Measurements from ENCODE around the gene OTOS. TPM values are rescaled to one million over a fixed set of nuclear protein-coding genes. Genes with fewer than 3 reads are reported as not detected.
A peak's percentile ranks its signal among the peaks of the same experiment; 100 is the strongest.

OTOS gene
- total and polyA plus RNA-seq, 2 of the 13 experiments (the other 11 are each of a cell fraction or from before 2014, with no cell fraction given) = not detected

GRCh38 chr2:240098349-240098748 lies 42.1 kb downstream of the OTOS start:
- ChIA-PET POLR2A (no interaction called here), CTCF (ENCODE audit: low intra/inter-chr PET ratio, low total read pairs) (no interaction called here)
- Histone ChIP-seq H3K9ac (ENCODE audit: insufficient read depth, low read depth, low read length) (no peak overlapping the region), H3K4me1 (ENCODE audit: insufficient read depth, low read length) (no peaks in the 10 kb centered on the region), H2AFZ (ENCODE audit: low read length) (no peak overlapping the region), H3K79me2 (ENCODE audit: insufficient read depth, low read length) (no peaks in the 10 kb centered on the region), H3K4me2 (ENCODE audit: low read depth, low read length) (no peak overlapping the region), H3K36me3 (replicated peaks in 1 of 2; ENCODE audit: control insufficient read depth in 1 of 2, insufficient read depth in 2 of 2, low read length in 2 of 2) (no peaks in the 10 kb centered on the region), H4K20me1 (ENCODE audit: insufficient read depth, low read length) (no peaks in the 10 kb centered on the region), H3K4me3 (replicated peaks in 1 of 3; ENCODE audit: insufficient read depth in 1 of 3, low read depth in 2 of 3, low read length in 3 of 3) (no peak overlapping the region), H3K27ac (ENCODE audit: extremely low read length, insufficient read depth, low read length) (no peak overlapping the region), H3K27me3 (ENCODE audit: control insufficient read depth in 1 of 2, insufficient read depth in 2 of 2, low read length in 2 of 2) (peaks cover 8 to 43% of the 10 kb centered on the region in 2 experiments; a peak in 4 of 5 replicates), H3K9me3 (ENCODE audit: low read length) (no peaks in the 10 kb centered on the region)
- 0% methylated on average over 2 of the region's 2 CpGs for WGBS (ENCODE audit: low lambda C conversion rate)
- no TSS peak for BruUV-seq (replicated peaks)
- FAIRE-seq = no peak
- DNase-seq (ENCODE audit: low spot score) = no peak
- intact Hi-C loops (cut with micrococcal nuclease; ENCODE audit: unreplicated experiment) = no loop called here
- ATAC-seq = no peak
- in situ Hi-C loops (cut with HindIII; ENCODE audit: extremely low pct_ligation_motif_present, low pct_unique_long_range_greater_than_20kb) = no loop called here
- TF ChIP-seq ZFYVE20 (CRISPR knock-in tag; IDR thresholded peaks at IDR 0.05; ENCODE audit: borderline replicate concordance, low read depth) (no peak), YY1 (IDR thresholded peaks at IDR 0.05; ENCODE audit: insufficient read depth, insufficient replicate concordance, low read depth, low read length) (no peak), ZNF296 (CRISPR knock-in tag; conservative IDR thresholded peaks at IDR 0.05) (no peak), CBX1 (IDR thresholded peaks at IDR 0.05; ENCODE audit: low read depth) (no peak), SOX13 (IDR thresholded peaks at IDR 0.05) (no peak; the same call in 1 of the 2 replicates), SOX13 (CRISPR knock-in tag; conservative IDR thresholded peaks at IDR 0.05 in 1 of 2, IDR thresholded peaks at IDR 0.05 in 1 of 2) (peak in 1 of 2 experiments; percentile 87; a peak in 2 of 4 replicates), SP2 (CRISPR knock-in tag; IDR thresholded peaks at IDR 0.05) (no peak), ZSCAN5A (CRISPR knock-in tag; IDR thresholded peaks at IDR 0.05; ENCODE audit: borderline replicate concordance) (no peak), SOX5 (CRISPR knock-in tag; IDR thresholded peaks at IDR 0.05; ENCODE audit: borderline replicate concordance) (peak; percentile 81; the same call in 1 of the 2 replicates), MXD1 (CRISPR knock-in tag; IDR thresholded peaks at IDR 0.05) (no peak), KLF16 (CRISPR knock-in tag; IDR thresholded peaks at IDR 0.05) (no peak), GTF2F1 (IDR thresholded peaks at IDR 0.05; ENCODE audit: low read length) (no peak), ZNF567 (CRISPR knock-in tag; IDR thresholded peaks at IDR 0.05; ENCODE audit: borderline replicate concordance) (no peak), ZNF562 (CRISPR knock-in tag; IDR thresholded peaks at IDR 0.05; ENCODE audit: borderline replicate concordance) (no peak), HBP1 (CRISPR knock-in tag; IDR thresholded peaks at IDR 0.05; ENCODE audit: low read depth) (no peak), NCOA1 (CRISPR knock-in tag; IDR thresholded peaks at IDR 0.05) (no peak), CEBPB (IDR thresholded peaks at IDR 0.05; ENCODE audit: borderline replicate concordance, low read depth, low read length) (peak; percentile 70), SOX6 (IDR thresholded peaks at IDR 0.05) (no peak), SOX6 (CRISPR knock-in tag; IDR thresholded peaks at IDR 0.05) (peak; percentile 23; the same call in 1 of the 2 replicates)
- TF ChIP-seq, protein P1, sequence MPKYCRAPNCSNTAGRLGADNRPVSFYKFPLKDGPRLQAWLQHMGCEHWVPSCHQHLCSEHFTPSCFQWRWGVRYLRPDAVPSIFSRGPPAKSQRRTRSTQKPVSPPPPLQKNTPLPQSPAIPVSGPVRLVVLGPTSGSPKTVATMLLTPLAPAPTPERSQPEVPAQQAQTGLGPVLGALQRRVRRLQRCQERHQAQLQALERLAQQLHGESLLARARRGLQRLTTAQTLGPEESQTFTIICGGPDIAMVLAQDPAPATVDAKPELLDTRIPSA (CRISPR knock-in tag; IDR thresholded peaks at IDR 0.05; ENCODE audit: borderline replicate concordance) = no peak
